Mesenchymal stem cell (in vitro differentiated cells and primary cell): Measurements from ENCODE around the gene ATF7IP.

ENCODE experiments used
- DNase-seq: peaks from one replicate; pipeline ENCODE4 v3.0.0-alpha.2; 2013
- H2AFZ ChIP-seq: one replicate; pipeline ENCODE4 v1.6.1; 2013; ENCODE audit warnings: low read depth, mild to moderate bottlenecking, control low read depth, inconsistent platforms, low read length, moderate library complexity
- H2AK5ac ChIP-seq: 2 replicates; pipeline ENCODE4 v1.6.1; 2013; ENCODE audit warnings: low read length, moderate library complexity, mild to moderate bottlenecking, inconsistent platforms; ENCODE audit not compliant: severe bottlenecking
- H2BK120ac ChIP-seq: one replicate; pipeline ENCODE4 v1.6.1; 2013; ENCODE audit warnings: low read depth, mild to moderate bottlenecking, inconsistent platforms, low read length, moderate library complexity
- H2BK12ac ChIP-seq, 2 experiments: one replicate each; pipeline ENCODE4 v1.6.1; 2013; ENCODE audit warnings: inconsistent platforms in 2 of 2, low read length in 2 of 2, mild to moderate bottlenecking in 2 of 2, moderate library complexity in 2 of 2, control low read depth in 1 of 2
- H2BK15ac ChIP-seq: one replicate; pipeline ENCODE4 v1.6.1; 2013; ENCODE audit warnings: mild to moderate bottlenecking, low read depth, inconsistent platforms; ENCODE audit not compliant: poor library complexity, severe bottlenecking
- H2BK5ac ChIP-seq: 2 replicates; pipeline ENCODE4 v1.6.1; 2013; ENCODE audit warnings: low read depth, mild to moderate bottlenecking, low read length, control low read depth, inconsistent platforms; ENCODE audit not compliant: poor library complexity, severe bottlenecking
- H3K14ac ChIP-seq, 2 experiments: one replicate each; pipeline ENCODE4 v1.6.1; 2013; ENCODE audit warnings: inconsistent platforms in 2 of 2, low read length in 2 of 2, control low read depth in 1 of 2, mild to moderate bottlenecking in 1 of 2, moderate library complexity in 1 of 2
- H3K18ac ChIP-seq, 2 experiments: one replicate each; pipeline ENCODE4 v1.6.1; 2013; ENCODE audit warnings: inconsistent platforms in 2 of 2, low read length in 2 of 2, control low read depth in 1 of 2, low read depth in 1 of 2, mild to moderate bottlenecking in 1 of 2
- H3K23ac ChIP-seq, 2 experiments: one replicate each; pipeline ENCODE4 v1.6.1; 2013; ENCODE audit warnings: inconsistent platforms in 2 of 2, low read length in 2 of 2, mild to moderate bottlenecking in 2 of 2, moderate library complexity in 2 of 2, control low read depth in 1 of 2
- H3K27ac ChIP-seq: 2 replicates; pipeline ENCODE4 v1.5.1; 2013; ENCODE audit warnings: mild to moderate bottlenecking, moderate library complexity, low read length, control low read depth, inconsistent platforms; ENCODE audit not compliant: poor library complexity, severe bottlenecking
- H3K27me3 ChIP-seq, 2 experiments: 2 replicates each; pipeline versions ENCODE4 v1.6.1 to v1.7.0; 2013; ENCODE audit warnings: low read length in 2 of 2, mild to moderate bottlenecking in 2 of 2, moderate library complexity in 2 of 2, control low read depth in 1 of 2, inconsistent platforms in 1 of 2; ENCODE audit not compliant: control insufficient read depth in 1 of 2, insufficient read depth in 1 of 2
- H3K36me3 ChIP-seq, 2 experiments: 2 replicates each; pipeline versions ENCODE4 v1.6.1 to v1.7.0; 2013; ENCODE audit warnings: low read length in 2 of 2, control low read depth in 1 of 2, inconsistent platforms in 1 of 2, low read depth in 1 of 2, mild to moderate bottlenecking in 1 of 2; ENCODE audit not compliant: insufficient read depth in 2 of 2, control insufficient read depth in 1 of 2
- H3K4ac ChIP-seq, 2 experiments: one replicate each; pipeline ENCODE4 v1.6.1; 2013; ENCODE audit warnings: inconsistent platforms in 2 of 2, low read length in 2 of 2, mild to moderate bottlenecking in 2 of 2, moderate library complexity in 2 of 2, control low read depth in 1 of 2, low read depth in 1 of 2
- H3K4me1 ChIP-seq: 2 replicates; pipeline ENCODE4 v1.6.1; 2013; ENCODE audit warnings: low read depth, low read length, control low read depth; ENCODE audit not compliant: control insufficient read depth, insufficient read depth
- H3K4me2 ChIP-seq: 2 replicates; pipeline ENCODE4 v1.6.1; 2013; ENCODE audit warnings: low read length, mild to moderate bottlenecking, inconsistent platforms; ENCODE audit not compliant: poor library complexity, severe bottlenecking
- H3K4me3 ChIP-seq, 2 experiments: 2 replicates each; pipeline versions ENCODE4 v1.5.1 to v1.7.0; 2013; ENCODE audit warnings: low read length in 2 of 2, mild to moderate bottlenecking in 2 of 2, control low read depth in 1 of 2, low read depth in 1 of 2; ENCODE audit not compliant: insufficient read depth in 1 of 2
- H3K79me1 ChIP-seq: replicated peaks from 2 replicates; pipeline ENCODE4 v1.6.1; 2013; ENCODE audit warnings: mild to moderate bottlenecking, control low read depth, low read length, inconsistent platforms; ENCODE audit not compliant: poor library complexity, severe bottlenecking
- H3K9ac ChIP-seq: 2 replicates; pipeline ENCODE4 v1.7.0; 2013; ENCODE audit warnings: mild to moderate bottlenecking, low read length, moderate library complexity
- H3K9me3 ChIP-seq: 2 replicates; pipeline ENCODE4 v1.7.0; 2013; ENCODE audit warnings: mild to moderate bottlenecking, low read length; ENCODE audit not compliant: control insufficient read depth
- H4K8ac ChIP-seq: one replicate; pipeline ENCODE4 v1.6.1; 2013; ENCODE audit warnings: inconsistent platforms, mild to moderate bottlenecking, low read length, moderate library complexity
- H4K91ac ChIP-seq: one replicate; pipeline ENCODE4 v1.6.1; 2013; ENCODE audit warnings: mild to moderate bottlenecking, low read length, inconsistent platforms
- WGBS: methylation state at CpG from one replicate; pipeline ENCODE4 v1.1.7; 2013; ENCODE audit warnings: mixed read lengths; 5-methylcytosine and 5-hydroxymethylcytosine counted together

ATF7IP gene

GRCh38 chr12:14322403-14322802, 43.1 kb upstream of the ATF7IP start:
- no peak overlapping the region for H2BK15ac ChIP-seq
- no peak overlapping the region for H2AK5ac ChIP-seq
- H2AFZ ChIP-seq: no peak overlapping the region
- H3K4me3 ChIP-seq: no peak overlapping the region
- no peak overlapping the region for H3K4me2 ChIP-seq
- no peaks in the 10 kb centered on the region for H3K9me3 ChIP-seq
- H3K27ac ChIP-seq: no peak overlapping the region
- H2BK12ac ChIP-seq: no peak overlapping the region
- no peak overlapping the region for H2BK120ac ChIP-seq
- no peak overlapping the region for H4K8ac ChIP-seq
- DNase-seq: no peak
- no peaks in the 10 kb centered on the region for H3K36me3 ChIP-seq
- no peak overlapping the region for H3K14ac ChIP-seq
- no peaks in the 10 kb centered on the region for H3K4me1 ChIP-seq
- no peaks in the 10 kb centered on the region for H3K79me1 ChIP-seq
- H3K23ac ChIP-seq: no peak overlapping the region
- no peak overlapping the region for H3K18ac ChIP-seq
- H3K27me3 ChIP-seq: no peaks in the 10 kb centered on the region
- H3K9ac ChIP-seq: no peak overlapping the region
- H4K91ac ChIP-seq: no peak overlapping the region
- H3K4ac ChIP-seq: no peak overlapping the region
- H2BK5ac ChIP-seq: no peak overlapping the region

- H3K27me3 ChIP-seq: no peaks in the 10 kb centered on the region
- H3K4me1 ChIP-seq: no peaks in the 10 kb centered on the region
Measured at GRCh38 chr12:14325716-14326343, 39.7 kb upstream of the ATF7IP start.

GRCh38 chr12:14326699-14327098, 38.8 kb upstream of the ATF7IP start:
- WGBS: 100% methylated on average over 2 of the region's 5 CpGs
- Histone ChIP-seq H3K23ac (no peak overlapping the region), H2AFZ (no peak overlapping the region), H3K79me1 (no peaks in the 10 kb centered on the region), H3K9ac (no peak overlapping the region), H3K36me3 (no peaks in the 10 kb centered on the region), H3K4me1 (no peaks in the 10 kb centered on the region), H3K4ac (no peak overlapping the region), H4K91ac (no peak overlapping the region), H3K9me3 (peaks cover 9% of the 10 kb centered on the region), H3K4me2 (no peak overlapping the region), H2AK5ac (no peak overlapping the region), H2BK15ac (no peak overlapping the region), H2BK5ac (no peak overlapping the region), H3K27me3 (no peaks in the 10 kb centered on the region), H3K18ac (no peak overlapping the region), H2BK120ac (no peak overlapping the region), H3K27ac (no peak overlapping the region), H3K4me3 (no peak overlapping the region), H4K8ac (no peak overlapping the region), H3K14ac (no peak overlapping the region), H2BK12ac (no peak overlapping the region)
- peak; percentile 30 for DNase-seq

More at GRCh38 chr12:14325716-14326343, 39.7 kb upstream of the ATF7IP start:
- no peak overlapping the region for H4K91ac ChIP-seq
- no peak overlapping the region for H4K8ac ChIP-seq
- no peak overlapping the region for H3K18ac ChIP-seq
- H3K23ac ChIP-seq: no peak overlapping the region
- no peak overlapping the region for H3K14ac ChIP-seq
- H2AK5ac ChIP-seq: no peak overlapping the region
- no peak overlapping the region for H2BK5ac ChIP-seq
- H2BK15ac ChIP-seq: no peak overlapping the region
- no peak overlapping the region for H3K4me2 ChIP-seq
- DNase-seq: no peak
- no peaks in the 10 kb centered on the region for H3K79me1 ChIP-seq
- H2BK120ac ChIP-seq: no peak overlapping the region
- H3K36me3 ChIP-seq: no peaks in the 10 kb centered on the region
- no peak overlapping the region for H2BK12ac ChIP-seq
- no peak overlapping the region for H3K27ac ChIP-seq
- H3K4me3 ChIP-seq: no peak overlapping the region
- WGBS: 95% methylated on average over 9 of the region's 11 CpGs
- H3K9me3 ChIP-seq: peaks cover 3% of the 10 kb centered on the region
- H2AFZ ChIP-seq: no peak overlapping the region
- H3K9ac ChIP-seq: no peak overlapping the region
- no peak overlapping the region for H3K4ac ChIP-seq

- no peaks in the 10 kb centered on the region for H3K27me3 ChIP-seq
- no peak overlapping the region for H3K14ac ChIP-seq
- no peak overlapping the region for H3K4me3 ChIP-seq
- H3K4me1 ChIP-seq: no peaks in the 10 kb centered on the region
- H4K91ac ChIP-seq: no peak overlapping the region
- no peak overlapping the region for H3K23ac ChIP-seq
- no peak overlapping the region for H3K18ac ChIP-seq
- peak overlapping the region; percentile 47 for H3K9ac ChIP-seq
- H3K4ac ChIP-seq: no peak overlapping the region
- no peak overlapping the region for H3K27ac ChIP-seq
- H3K79me1 ChIP-seq: no peaks in the 10 kb centered on the region
- H3K36me3 ChIP-seq: no peaks in the 10 kb centered on the region
- no peak overlapping the region for H2BK5ac ChIP-seq
- no peak overlapping the region for H4K8ac ChIP-seq
- H3K4me2 ChIP-seq: no peak overlapping the region
- no peak for DNase-seq
- no peak overlapping the region for H2BK15ac ChIP-seq
- H2BK120ac ChIP-seq: no peak overlapping the region
- no peak overlapping the region for H2AFZ ChIP-seq
- H2BK12ac ChIP-seq: no peak overlapping the region
- no peak overlapping the region for H2AK5ac ChIP-seq
- 83% methylated on average over 1 of the region's 1 CpG for WGBS
- peaks cover 18% of the 10 kb centered on the region for H3K9me3 ChIP-seq
Measured at GRCh38 chr12:14327711-14328110, 37.8 kb upstream of the ATF7IP start.
